Prostate gland (tissue), 2 donors: ENCODE measurements around the gene MEGF8. TPM values are rescaled to one million over a fixed set of nuclear protein-coding genes. Genes with fewer than 3 reads are reported as not detected.

Experiments
- DNase-seq: peaks from one replicate; pipeline ENCODE4 v3.0.0-alpha.2; 2019; ENCODE audit warnings: low spot score
- H3K27ac ChIP-seq, 2 donors: fragments of 200-600 bp; sonication (generic); 2 replicates each; pipeline ENCODE4 v1.5.1; 2017 to 2019
- H3K27me3 ChIP-seq: fragments of 200-600 bp; sonication (generic); replicated peaks from 2 replicates; pipeline ENCODE4 v1.5.1; 2019; ENCODE audit not compliant: insufficient read depth
- H3K36me3 ChIP-seq, 2 donors: fragments of 200-600 bp; sonication (generic); 1 replicate in 1 of 2; 2 replicates in 1 of 2; pipeline versions ENCODE4 v1.5.1 to v1.8.1; 2017 to 2019
- H3K4me1 ChIP-seq: fragments of 200-600 bp; sonication (generic); replicated peaks from 2 replicates; pipeline ENCODE4 v1.5.1; 2019
- H3K4me3 ChIP-seq, 2 donors: fragments of 200-600 bp; sonication (generic); 2 replicates each; pipeline ENCODE4 v1.5.1; 2017 to 2019
- H3K9me3 ChIP-seq: fragments of 200-600 bp; sonication (generic); 2 replicates; pipeline ENCODE4 v1.5.1; 2017
- CTCF ChIP-seq, 4 experiments: fragments of 200-600 bp in 2 of 4; fragments of 450-650 bp in 2 of 4; sonication (generic) in 2 of 4; IDR thresholded peaks; 1 replicate in 3 of 4; 2 replicates in 1 of 4; pipeline ENCODE4 v1.5.1; 2016 to 2019; ENCODE audit warnings: antibody characterized with exemption in 4 of 4, mild to moderate bottlenecking in 2 of 4, moderate library complexity in 2 of 4
- POLR2A ChIP-seq: fragments of 450-650 bp; IDR thresholded peaks from one replicate; pipeline ENCODE4 v1.6.1; 2016; ENCODE audit warnings: antibody characterized with exemption, mild to moderate bottlenecking
- POLR2AphosphoS5 ChIP-seq: sonication (generic); formaldehyde crosslinking; IDR thresholded peaks from one replicate; pipeline ENCODE4 v1.6.1; 2017; ENCODE audit warnings: antibody characterized with exemption
- WGBS: methylation state at CpG from one replicate; pipeline ENCODE4 v1.1.5; 2018; 5-methylcytosine and 5-hydroxymethylcytosine counted together
- intact Hi-C: fragments of 100-400 bp; cut with DNase I; formaldehyde crosslinking; loops from one replicate; pipeline ENCODE4 v1.14.2; 2022
- total RNA-seq, 2 donors: library from RNA; depleted of rRNA; stranded (reverse); fragments of >200 nt; gene quantifications; one replicate each; pipeline ENCODE4 v1.1.0, GENCODE V29; 2016

The MEGF8 gene
- total RNA-seq, 2 donors from 2014 or later = 22.8 to 30.7 TPM

GRCh38 chr19:42291435-42291810 lies 34.0 kb upstream of the MEGF8 start:
- Histone ChIP-seq H3K9me3 (no peaks in the 10 kb centered on the region), H3K27me3 (no peaks in the 10 kb centered on the region), H3K36me3 (peaks cover 10 to 32% of the 10 kb centered on the region in 2 donors), H3K4me3 (no peak overlapping the region), H3K27ac (no peak overlapping the region), H3K4me1 (peaks cover 4% of the 10 kb centered on the region)
- no peak for DNase-seq
- 58% methylated on average over 9 of the region's 9 CpGs for WGBS
- TF ChIP-seq POLR2A = no peak
- no peak for TF ChIP-seq CTCF (IDR thresholded peaks at IDR 0.05)
- no peak for TF ChIP-seq POLR2AphosphoS5
- intact Hi-C loops = no loop called here

- intact Hi-C loops = no loop called here
- H3K27me3 ChIP-seq = no peaks in the 10 kb centered on the region
- DNase-seq = no peak
- no peaks in the 10 kb centered on the region for H3K9me3 ChIP-seq
- H3K4me1 ChIP-seq = peaks cover 4% of the 10 kb centered on the region
- WGBS = 85% methylated on average over 27 of the region's 27 CpGs
- H3K27ac ChIP-seq = no peak overlapping the region
- peaks cover 9 to 32% of the 10 kb centered on the region in 2 donors for H3K36me3 ChIP-seq
- H3K4me3 ChIP-seq = no peak overlapping the region
- TF ChIP-seq POLR2A (no peak), POLR2AphosphoS5 (no peak), CTCF (IDR thresholded peaks at IDR 0.05) (no peak)
Observed at GRCh38 chr19:42292042-42292960, 33.1 kb upstream of the MEGF8 start.

GRCh38 chr19:42292963-42293362 lies 32.5 kb upstream of the MEGF8 start:
- Histone ChIP-seq H3K36me3 (peaks cover 6 to 32% of the 10 kb centered on the region in 2 donors), H3K4me1 (no peaks in the 10 kb centered on the region), H3K27ac (no peak overlapping the region), H3K9me3 (no peaks in the 10 kb centered on the region), H3K4me3 (no peak overlapping the region), H3K27me3 (no peaks in the 10 kb centered on the region)
- intact Hi-C loops = no loop called here
- DNase-seq = no peak
- 90% methylated on average over 5 of the region's 14 CpGs for WGBS
- TF ChIP-seq POLR2AphosphoS5 (no peak), CTCF (IDR thresholded peaks at IDR 0.05) (no peak), POLR2A (no peak)

- 82% methylated on average over 17 of the region's 17 CpGs for WGBS
- TF ChIP-seq POLR2A (no peak), POLR2AphosphoS5 (no peak), CTCF (IDR thresholded peaks at IDR 0.05) (no peak)
- Histone ChIP-seq H3K4me1 (no peaks in the 10 kb centered on the region), H3K9me3 (no peaks in the 10 kb centered on the region), H3K4me3 (no peak overlapping the region), H3K27ac (no peak overlapping the region), H3K36me3 (peaks cover 6 to 32% of the 10 kb centered on the region in 2 donors), H3K27me3 (no peaks in the 10 kb centered on the region)
- intact Hi-C loops = no loop called here
- DNase-seq = no peak
Observed at GRCh38 chr19:42293540-42293939, 31.9 kb upstream of the MEGF8 start.

GRCh38 chr19:42293948-42294347 lies 31.5 kb upstream of the MEGF8 start:
- WGBS = 90% methylated on average over 13 of the region's 15 CpGs
- no peak for TF ChIP-seq POLR2AphosphoS5
- TF ChIP-seq CTCF (IDR thresholded peaks at IDR 0.05) = no peak
- TF ChIP-seq POLR2A = no peak
- Histone ChIP-seq H3K27ac (no peak overlapping the region), H3K36me3 (peaks cover 4 to 29% of the 10 kb centered on the region in 2 donors), H3K4me1 (no peaks in the 10 kb centered on the region), H3K9me3 (no peaks in the 10 kb centered on the region), H3K4me3 (no peak overlapping the region), H3K27me3 (no peaks in the 10 kb centered on the region)
- intact Hi-C loops = no loop called here
- no peak for DNase-seq
